HG02678 (cell line): Measurements from ENCODE around the gene ZNF800.
"Not testable (repeated sequence)": the region's sequence is repeated elsewhere in the genome, so short reads cannot be mapped to it uniquely, and the experiment has no call there.

Experiments used
- ATAC-seq: cut with Tn5 transposase; IDR thresholded peaks from one replicate; pipeline ENCODE4 v1.9.1; 2021; ENCODE audit warnings: mild to moderate bottlenecking, moderate library complexity; ENCODE audit not compliant: unreplicated experiment

Gene ZNF800

GRCh38 chr7:127392566-127393367, at the start of gene ZNF800:
Gene ZNF800, minus strand, starts transcription at chr7:127392708. Its CDS starts 1,151 bp downstream, at chr7:127391557.
- peak; percentile 78 for ATAC-seq

GRCh38 chr7:127440206-127440605, 47.7 kb upstream of the ZNF800 start:
- no peak for ATAC-seq

GRCh38 chr7:127438836-127439235, 46.3 kb upstream of the ZNF800 start:
- ATAC-seq = no peak

- ATAC-seq = no peak
Measured at GRCh38 chr7:127437837-127438236, 45.3 kb upstream of the ZNF800 start.

GRCh38 chr7:127437241-127437640, 44.7 kb upstream of the ZNF800 start:
- ATAC-seq = no peak

GRCh38 chr7:127429281-127429680, 36.8 kb upstream of the ZNF800 start:
- not testable (repeated sequence) for ATAC-seq

- ATAC-seq = no peak
Measured at GRCh38 chr7:127419196-127419595, 26.7 kb upstream of the ZNF800 start.

GRCh38 chr7:127418459-127418858, 26.0 kb upstream of the ZNF800 start:
- no peak for ATAC-seq

- peak; percentile 87 for ATAC-seq
Measured at GRCh38 chr7:127417346-127417745, 24.8 kb upstream of the ZNF800 start.

- no peak for ATAC-seq
Measured at GRCh38 chr7:127415060-127415742, 22.7 kb upstream of the ZNF800 start.

- peak; percentile 57 for ATAC-seq
Measured at GRCh38 chr7:127413962-127414361, 21.5 kb upstream of the ZNF800 start.

GRCh38 chr7:127413326-127413725, 20.8 kb upstream of the ZNF800 start:
- ATAC-seq = no peak

GRCh38 chr7:127411176-127411575, 18.7 kb upstream of the ZNF800 start:
- no peak for ATAC-seq

GRCh38 chr7:127409629-127410028, 17.1 kb upstream of the ZNF800 start:
- ATAC-seq = no peak

- peak; percentile 50 for ATAC-seq
Measured at GRCh38 chr7:127404286-127405072, 12.0 kb upstream of the ZNF800 start.

- ATAC-seq = no peak
Measured at GRCh38 chr7:127396184-127396583, 3.7 kb upstream of the ZNF800 start.

- ATAC-seq = not testable (repeated sequence)
Measured at GRCh38 chr7:127395104-127395503, 2.6 kb upstream of the ZNF800 start.

GRCh38 chr7:127393368-127394058, 1.0 kb upstream of the ZNF800 start:
- ATAC-seq = no peak

- peak; percentile 49 for ATAC-seq
Measured at GRCh38 chr7:127392182-127392565, 334 bp downstream of the ZNF800 start.

- ATAC-seq = peak; percentile 39
Measured at GRCh38 chr7:127391591-127392181, 822 bp downstream of the ZNF800 start.
